Endothelial cell of umbilical vein (primary cell): ENCODE data around the gene GP5. TPM values are rescaled to one million over a fixed set of nuclear protein-coding genes. Genes with fewer than 3 reads are reported as not detected.

Experiments used
- BruUV-seq: library from RNA; stranded (reverse); fragments of 400-500 nt; replicated peaks from 2 replicates; lab custom pipeline; 2021; lab: Mats Ljungman, UMichigan
- CTCF ChIA-PET: fragments of 300-600, 350-600 bp; sonication (Branson Sonifier 250); formaldehyde crosslinking; loops from one replicate; lab custom pipeline; 2021; ENCODE audit warnings: antibody characterized with exemption, inconsistent platforms; lab: Charles Lee
- POLR2A ChIA-PET: fragments of 300-600, 350-600 bp; sonication (Branson Sonifier 250); formaldehyde crosslinking; loops from one replicate; lab custom pipeline; 2021; ENCODE audit warnings: antibody characterized with exemption, inconsistent platforms; lab: Charles Lee
- DNase-seq: peaks from one replicate; pipeline ENCODE4 v3.0.0-alpha.2; 2011; ENCODE audit warnings: low read depth, low spot score
- FAIRE-seq: peaks from 2 replicates; lab custom pipeline; 2011; peaks lifted over from hg19 to GRCh38; lab: Jason Lieb, UNC
- H2AFZ ChIP-seq: 2 replicates; pipeline ENCODE4 v1.6.0; 2012; ENCODE audit warnings: low read depth, low read length, control low read depth, inconsistent platforms
- H3K27ac ChIP-seq: 2 replicates; pipeline ENCODE4 v1.5.1; 2011; ENCODE audit warnings: low read depth, mild to moderate bottlenecking, control low read depth, low read length, moderate library complexity; ENCODE audit not compliant: insufficient read depth
- H3K27me3 ChIP-seq, 2 experiments: 2 replicates each; pipeline versions ENCODE4 v1.6.0 to v1.6.1; 2011; ENCODE audit warnings: low read length in 2 of 2, mixed read lengths in 1 of 2; ENCODE audit not compliant: control insufficient read depth in 2 of 2, insufficient read depth in 2 of 2
- H3K36me3 ChIP-seq, 2 experiments: 2 replicates in 1 of 2; 3 replicates in 1 of 2; pipeline ENCODE4 v1.5.1; 2011; ENCODE audit warnings: low read length in 2 of 2, mild to moderate bottlenecking in 1 of 2, moderate library complexity in 1 of 2; ENCODE audit not compliant: control insufficient read depth in 2 of 2, insufficient read depth in 2 of 2; ENCODE audit errors: extremely low read depth in 1 of 2
- H3K4me1 ChIP-seq: 3 replicates; pipeline ENCODE4 v1.5.1; 2011; ENCODE audit warnings: mild to moderate bottlenecking, low read length; ENCODE audit not compliant: control insufficient read depth, insufficient read depth; ENCODE audit errors: extremely low read depth
- H3K4me2 ChIP-seq: 2 replicates; pipeline ENCODE4 v1.6.1; 2011; ENCODE audit warnings: low read length, control low read depth, mixed read lengths; ENCODE audit not compliant: insufficient read depth
- H3K4me3 ChIP-seq, 3 experiments: fragments of 200-600 bp in 1 of 3; sonication (generic), shearing (Covaris generic) in 1 of 3; replicated peaks in 1 of 3; 2 replicates each; pipeline ENCODE4 v1.5.1; 2011 to 2016; ENCODE audit warnings: control low read depth in 3 of 3, low read length in 3 of 3, mild to moderate bottlenecking in 2 of 3, inconsistent platforms in 1 of 3, low read depth in 1 of 3, moderate library complexity in 1 of 3; ENCODE audit not compliant: insufficient read depth in 1 of 3
- H3K79me2 ChIP-seq: 2 replicates; pipeline ENCODE4 v1.6.0; 2012; ENCODE audit warnings: low read length, inconsistent platforms; ENCODE audit not compliant: control insufficient read depth, insufficient read depth
- H3K9ac ChIP-seq: replicated peaks from 2 replicates; pipeline ENCODE3; 2011; ENCODE audit warnings: low read length, control low read depth; ENCODE audit not compliant: insufficient read depth; ENCODE audit errors: extremely low read depth
- H3K9me1 ChIP-seq: replicated peaks from 3 replicates; pipeline ENCODE4 v1.6.0; 2011; ENCODE audit warnings: mild to moderate bottlenecking, low read length; ENCODE audit not compliant: control insufficient read depth, insufficient read depth; ENCODE audit errors: extremely low read depth
- H3K9me3 ChIP-seq: replicated peaks from 2 replicates; pipeline ENCODE4 v1.5.1; 2012; ENCODE audit warnings: low read length, inconsistent platforms; ENCODE audit not compliant: control insufficient read depth, insufficient read depth
- H4K20me1 ChIP-seq: replicated peaks from 2 replicates; pipeline ENCODE3; 2011; ENCODE audit warnings: mild to moderate bottlenecking, low read length; ENCODE audit not compliant: control insufficient read depth, insufficient read depth; ENCODE audit errors: extremely low read depth
- CTCF ChIP-seq, 2 donors: IDR thresholded peaks; 1 replicate in 1 of 2; 2 replicates in 1 of 2; pipeline ENCODE4 v1.5.1; 2011; ENCODE audit warnings: low read length in 2 of 2, mild to moderate bottlenecking in 2 of 2, moderate library complexity in 2 of 2, control low read depth in 1 of 2, inconsistent platforms in 1 of 2, low read depth in 1 of 2; ENCODE audit not compliant: insufficient read depth in 1 of 2; ENCODE audit errors: extremely low read depth in 1 of 2
- EZH2 ChIP-seq: IDR thresholded peaks from 2 replicates; pipeline ENCODE4 v1.6.1; 2012; ENCODE audit warnings: borderline replicate concordance, low read depth, mild to moderate bottlenecking, moderate library complexity, low read length, inconsistent platforms; ENCODE audit not compliant: severe bottlenecking
- FOS ChIP-seq: IDR thresholded peaks from 2 replicates; pipeline ENCODE4 v1.6.1; 2011; ENCODE audit warnings: mild to moderate bottlenecking, low read length, moderate library complexity, borderline replicate concordance; ENCODE audit not compliant: insufficient read depth
- GATA2 ChIP-seq: IDR thresholded peaks from 2 replicates; pipeline ENCODE4 v1.7.0; 2011; ENCODE audit warnings: low read depth, mild to moderate bottlenecking, moderate library complexity, mixed read lengths, low read length; ENCODE audit not compliant: insufficient read length, insufficient read depth
- JUN ChIP-seq: IDR thresholded peaks from 2 replicates; pipeline ENCODE4 v1.6.1; 2011; ENCODE audit warnings: borderline replicate concordance, low read depth; ENCODE audit not compliant: insufficient read length, insufficient read depth
- MAX ChIP-seq: IDR thresholded peaks from 2 replicates; pipeline ENCODE4 v1.6.1; 2011; ENCODE audit not compliant: insufficient read depth, insufficient read length
- MYC ChIP-seq: IDR thresholded peaks from one replicate; pipeline ENCODE4 v1.6.1; 2011; ENCODE audit warnings: mild to moderate bottlenecking, low read depth, low read length
- POLR2A ChIP-seq: IDR thresholded peaks from 2 replicates; pipeline ENCODE4 v1.6.1; 2012; ENCODE audit warnings: low read depth, mild to moderate bottlenecking, control low read depth, low read length
- POLR2AphosphoS5 ChIP-seq: IDR thresholded peaks from 2 replicates; pipeline ENCODE4 v1.6.1; 2012; ENCODE audit warnings: low read depth, mild to moderate bottlenecking, control low read depth, low read length, moderate library complexity; ENCODE audit not compliant: insufficient read depth
- dilution Hi-C: fragments of 300-500 bp; cut with MboI; formaldehyde crosslinking; loops from one replicate; pipeline ENCODE4 v1.15.0; 2019; ENCODE audit warnings: low sequenced_read_pairs; ENCODE audit not compliant: extremely low pct_ligation_motif_present
- intact Hi-C: fragments of 100-400 bp; cut with micrococcal nuclease; formaldehyde crosslinking; loops from one replicate; pipeline ENCODE4 v1.10.0; 2022
- polyA plus RNA-seq, 4 experiments: library from polyadenylated mRNA; depleted of rRNA in 3 of 4; stranded (reverse) in 3 of 4; unstranded in 1 of 4; fragments of >200 nt; gene quantifications; 2 replicates each; pipeline versions ENCODE4 v1.2.1 to v1.2.3, GENCODE V29; 2011 to 2012; ENCODE audit warnings: missing spikeins in 1 of 4
- total RNA-seq: library from RNA; stranded (reverse); gene quantifications from 2 replicates; pipeline ENCODE4 v1.2.3, GENCODE V29; 2021

GP5 gene
- total and polyA plus RNA-seq, 2 donors (not counting 3 experiments of a cell fraction or from before 2014, with no cell fraction given), result 0.06 to 0.11 TPM

DNA sequence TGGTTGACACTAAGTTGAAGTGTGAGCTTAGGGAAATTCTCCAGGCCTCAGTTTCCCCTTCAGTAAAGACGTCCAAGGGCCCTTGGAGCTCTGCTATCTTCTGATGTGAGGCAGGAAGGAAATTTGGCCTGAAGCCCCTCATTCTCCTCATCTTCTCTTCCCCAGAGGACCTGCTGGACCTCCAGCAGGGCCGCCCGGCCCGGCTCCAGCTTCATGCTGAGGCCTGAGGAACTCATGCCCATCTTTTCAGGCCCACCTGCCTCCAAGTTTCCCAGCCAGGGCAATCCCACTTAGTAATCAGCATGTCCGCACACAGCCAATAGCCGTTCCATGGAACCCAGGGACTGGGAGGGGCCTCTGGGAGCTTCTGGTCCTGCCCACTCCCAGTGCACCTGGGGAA, 33.5 kb downstream of the GP5 start:
- no peak overlapping the region for H3K4me2 ChIP-seq
- H2AFZ ChIP-seq, result no peak overlapping the region
- intact Hi-C loops, result no loop called here
- no peaks in the 10 kb centered on the region for H4K20me1 ChIP-seq
- no peaks in the 10 kb centered on the region for H3K9me1 ChIP-seq
- no peak overlapping the region for H3K27ac ChIP-seq
- CTCF ChIA-PET, result interaction anchor here (1.0 to 2.4 kb wide), 3 partner anchors 14 to 133 kb away, joined by 3 to 16 read pairs (median 4); partner anchors contain the start of gene CPN2
- H3K27me3 ChIP-seq, result peaks cover 16 to 21% of the 10 kb centered on the region in 2 experiments
- no peaks in the 10 kb centered on the region for H3K36me3 ChIP-seq
- dilution Hi-C loops, result no loop called here
- no peak overlapping the region for H3K9ac ChIP-seq
- POLR2A ChIA-PET, result no interaction called here
- peaks cover 5% of the 10 kb centered on the region for H3K4me1 ChIP-seq
- FAIRE-seq, result no peak
- TF ChIP-seq JUN (no peak), POLR2A (no peak), FOS (no peak), POLR2AphosphoS5 (no peak), MAX (no peak), MYC (no peak), GATA2 (no peak), CTCF (IDR thresholded peaks at IDR 0.05; ENCODE audit: extremely low read depth in 1 of 2, insufficient read depth in 1 of 2, low read depth in 1 of 2, low read length in 2 of 2) (no peak), EZH2 (no peak)
- no peak overlapping the region for H3K4me3 ChIP-seq
- H3K79me2 ChIP-seq, result no peaks in the 10 kb centered on the region
- BruUV-seq, result no TSS peak
- no peak for DNase-seq
- no peaks in the 10 kb centered on the region for H3K9me3 ChIP-seq
